NCI-H526 (cell line): ENCODE results near the gene CEP126.

ENCODE experiments used
- DNase-seq, 2 experiments: peaks; one replicate each; lab custom pipeline; 2025; lab: John Stamatoyannopoulos, UW

The CEP126 gene, protein sequence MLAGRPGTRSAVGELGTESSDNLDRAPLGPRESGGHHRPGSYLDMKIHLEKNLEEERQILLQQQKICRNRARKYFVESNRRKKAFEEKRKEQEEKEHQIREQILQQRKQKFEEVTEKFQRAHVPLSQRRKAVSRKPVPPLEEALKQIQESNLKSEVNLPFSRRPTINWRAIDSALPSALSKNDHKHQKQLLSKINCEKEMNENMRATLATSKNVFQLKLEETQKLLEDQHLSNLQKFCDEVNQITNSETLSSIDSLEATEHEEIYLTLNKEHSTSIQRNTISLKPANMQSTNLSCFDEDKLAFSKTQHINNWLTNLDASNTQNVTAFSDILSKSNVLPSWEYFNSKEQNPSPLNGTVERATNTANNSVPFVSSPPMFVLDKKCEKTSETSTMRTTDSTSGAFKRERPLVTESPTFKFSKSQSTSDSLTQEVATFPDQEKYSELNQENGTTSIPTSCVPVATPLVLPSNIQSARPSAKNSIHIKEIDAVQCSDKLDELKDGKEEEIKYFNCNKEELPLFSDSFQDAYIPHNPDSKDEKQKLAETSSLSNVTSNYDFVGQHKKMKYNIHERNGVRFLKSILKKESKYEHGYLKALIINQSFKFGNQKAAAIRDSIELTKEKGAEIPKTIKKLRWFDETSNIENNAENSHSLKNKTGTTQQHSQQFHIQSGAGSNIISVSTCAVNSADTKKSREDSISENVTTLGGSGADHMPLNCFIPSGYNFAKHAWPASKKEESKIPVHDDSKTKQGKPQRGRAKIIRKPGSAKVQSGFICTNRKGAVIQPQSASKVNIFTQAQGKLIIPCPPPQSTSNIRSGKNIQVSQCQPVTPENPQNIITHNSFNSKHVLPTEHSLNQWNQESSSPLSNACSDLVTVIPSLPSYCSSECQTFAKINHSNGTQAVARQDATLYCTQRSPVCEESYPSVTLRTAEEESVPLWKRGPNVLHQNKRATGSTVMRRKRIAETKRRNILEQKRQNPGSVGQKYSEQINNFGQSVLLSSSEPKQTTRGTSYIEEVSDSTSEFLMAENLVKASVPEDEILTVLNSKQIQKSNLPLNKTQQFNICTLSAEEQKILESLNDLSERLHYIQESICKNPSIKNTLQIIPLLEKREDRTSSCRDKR

GRCh38 chr11:101914738-101915426 is at the start of gene CEP126:
Gene CEP126, plus strand, starts transcription at chr11:101915010. Its CDS starts 275 bp downstream, at chr11:101915285.
- DNase-seq = peak; percentile 97 to 99

DNA sequence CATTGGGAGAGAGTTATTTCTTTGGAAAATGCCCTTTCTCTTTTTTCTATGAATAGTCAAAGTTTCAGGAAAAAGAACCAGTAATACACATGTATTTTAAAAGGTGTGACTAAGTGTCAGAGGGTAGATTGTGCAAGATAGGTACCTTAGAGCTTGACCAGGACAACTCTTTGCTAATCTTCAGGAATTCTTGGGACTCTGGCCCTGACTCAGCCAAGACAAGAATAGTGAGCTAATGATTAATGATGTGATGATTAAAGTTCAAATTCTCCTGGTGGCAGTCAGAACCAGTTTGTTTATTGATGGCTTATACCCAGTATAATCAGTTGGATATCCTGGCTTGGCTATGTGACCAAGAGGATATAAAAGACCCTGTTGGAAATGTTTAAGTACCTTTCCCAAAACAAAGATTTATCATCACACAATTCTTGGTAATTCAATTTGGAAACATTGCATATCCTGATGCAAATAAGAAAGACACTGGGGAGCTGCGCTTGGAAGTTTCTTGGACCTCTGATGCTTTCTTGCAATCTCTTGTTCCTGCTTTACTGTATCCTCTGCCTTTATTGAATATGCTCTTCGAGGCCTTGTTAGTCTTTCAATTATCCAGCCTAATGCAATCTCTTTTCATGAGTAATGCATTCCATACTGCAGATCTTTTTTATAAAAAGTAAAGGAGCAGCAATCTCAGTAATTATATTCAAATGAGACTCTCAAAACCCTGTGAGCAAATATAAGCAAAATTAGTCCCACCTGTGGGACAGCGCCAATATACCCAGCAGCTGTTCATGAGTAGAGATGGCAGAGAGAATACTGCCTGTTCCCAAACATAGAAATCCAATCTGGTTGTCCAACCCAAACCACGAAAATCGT is 48.0 kb upstream of the CEP126 start:
- no peak for DNase-seq

DNA sequence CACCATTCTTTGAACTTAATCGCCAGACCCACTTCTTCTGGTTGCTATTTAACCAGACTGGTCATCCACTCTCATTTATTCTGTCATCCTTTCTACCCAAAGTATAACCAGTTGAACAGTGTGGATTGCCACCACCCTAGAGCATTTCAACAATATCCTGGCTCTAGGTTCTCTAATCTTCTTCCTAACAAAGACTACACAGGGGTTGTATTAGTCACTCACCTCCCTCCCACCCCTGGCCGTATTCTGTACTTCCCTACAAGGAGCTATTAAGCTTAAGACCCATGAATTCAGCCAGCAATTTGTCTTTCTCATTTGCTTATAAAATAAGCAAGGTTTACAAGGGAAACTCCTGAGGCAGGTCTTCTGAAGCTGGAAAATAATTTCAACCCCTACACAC is 46.9 kb upstream of the CEP126 start:
- DNase-seq = peak in 1 of 2 experiments; percentile 32

DNA sequence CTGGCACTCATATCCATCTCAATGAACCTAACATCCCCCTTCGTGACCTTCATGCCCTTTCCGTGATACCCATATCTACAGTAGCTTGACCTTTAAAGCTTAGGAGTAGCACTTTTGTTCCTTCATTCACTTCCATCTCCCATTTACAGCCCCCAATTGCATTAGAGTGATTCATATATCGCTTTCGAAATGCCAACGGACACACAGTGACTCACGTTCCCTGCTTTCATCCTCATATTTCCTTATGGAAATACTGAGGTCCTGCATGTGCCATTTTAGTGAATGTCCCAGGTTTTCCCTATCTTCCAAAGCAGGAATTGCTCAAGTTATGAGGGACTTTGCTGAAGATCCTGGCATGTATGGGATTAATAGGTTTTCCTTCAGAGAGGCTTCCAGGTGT is 44.3 kb upstream of the CEP126 start:
- DNase-seq = no peak

GRCh38 chr11:101872171-101872882 is 42.5 kb upstream of the CEP126 start:
- DNase-seq = no peak

DNA sequence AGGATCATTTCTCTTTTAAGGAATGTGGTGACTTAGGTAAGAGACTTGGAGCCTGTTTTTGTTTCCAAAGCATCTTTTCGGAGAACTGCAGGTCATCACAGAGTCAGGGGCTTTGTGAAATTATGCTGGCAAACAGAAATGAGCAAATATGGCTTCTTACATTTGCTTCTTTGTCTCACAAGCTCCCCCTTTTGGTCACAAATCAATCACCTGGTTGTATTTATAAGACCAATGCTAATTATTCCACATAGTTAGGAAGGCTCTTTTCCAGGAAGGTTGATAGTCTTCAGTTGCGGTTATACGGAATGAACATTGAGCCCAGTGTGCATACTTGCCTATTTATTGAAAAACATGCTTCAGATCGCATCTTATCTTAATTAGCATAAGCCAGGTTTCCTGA is 34.6 kb upstream of the CEP126 start:
- DNase-seq = peak; percentile 72 to 82

GRCh38 chr11:101881586-101881985 is 33.2 kb upstream of the CEP126 start:
- DNase-seq = no peak

DNA sequence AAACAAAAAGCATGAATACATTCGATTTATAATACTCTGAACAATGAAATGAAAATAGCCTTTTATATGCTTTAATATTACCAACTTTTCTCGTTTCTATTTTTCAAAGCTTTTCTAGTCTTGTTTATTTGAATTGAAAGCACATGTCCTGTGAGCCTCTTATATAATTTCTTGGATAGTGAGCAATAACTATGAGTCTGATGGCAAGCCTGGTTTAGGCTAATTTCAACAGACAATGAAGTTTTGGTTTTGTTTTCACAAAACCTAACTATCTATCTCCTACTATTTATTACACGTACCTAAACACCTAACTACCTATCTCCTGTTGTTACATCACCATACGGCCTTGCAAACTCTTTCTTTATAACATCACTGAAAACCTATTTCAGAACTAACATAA is 29.2 kb upstream of the CEP126 start:
- DNase-seq = no peak

DNA sequence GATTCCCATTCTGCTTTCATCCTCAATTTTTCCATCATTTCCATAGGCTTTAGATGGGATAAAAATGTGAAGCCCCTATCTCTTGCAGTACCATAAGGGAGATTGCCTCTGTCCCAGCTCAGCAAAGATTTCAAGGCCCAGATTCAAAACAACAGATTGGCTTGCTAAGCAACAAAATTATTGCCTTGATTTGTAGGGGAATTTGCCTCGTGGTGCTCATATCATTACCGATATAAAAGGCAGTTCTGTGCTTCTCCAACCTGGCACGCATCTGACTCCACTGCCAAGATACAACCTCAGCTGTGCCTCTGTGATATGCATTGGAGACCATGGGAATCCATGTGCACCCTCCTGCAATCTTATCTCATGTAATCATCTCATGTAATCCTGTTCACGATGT is 25.0 kb upstream of the CEP126 start:
- no peak for DNase-seq

- DNase-seq = no peak
Observed at GRCh38 chr11:101894505-101894904, 20.3 kb upstream of the CEP126 start.

DNA sequence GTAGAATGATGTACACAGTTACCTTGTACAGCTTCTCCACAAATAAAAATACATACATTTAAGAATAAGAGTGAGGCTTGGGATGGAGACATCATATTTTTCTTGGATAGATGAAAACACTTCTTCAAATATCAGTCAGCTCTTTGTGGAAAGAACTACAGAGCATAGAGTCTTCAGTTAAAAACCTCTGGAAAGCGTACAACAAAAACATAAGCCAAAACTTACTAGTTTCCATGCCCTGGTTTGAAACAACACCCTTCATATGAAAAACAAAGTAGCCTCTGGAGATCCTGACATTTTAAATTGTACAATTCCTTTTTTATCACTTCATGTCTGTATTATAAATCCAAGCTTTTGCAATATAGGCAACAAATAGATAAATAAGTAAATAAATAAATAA is 7.0 kb upstream of the CEP126 start:
- DNase-seq = no peak

DNA sequence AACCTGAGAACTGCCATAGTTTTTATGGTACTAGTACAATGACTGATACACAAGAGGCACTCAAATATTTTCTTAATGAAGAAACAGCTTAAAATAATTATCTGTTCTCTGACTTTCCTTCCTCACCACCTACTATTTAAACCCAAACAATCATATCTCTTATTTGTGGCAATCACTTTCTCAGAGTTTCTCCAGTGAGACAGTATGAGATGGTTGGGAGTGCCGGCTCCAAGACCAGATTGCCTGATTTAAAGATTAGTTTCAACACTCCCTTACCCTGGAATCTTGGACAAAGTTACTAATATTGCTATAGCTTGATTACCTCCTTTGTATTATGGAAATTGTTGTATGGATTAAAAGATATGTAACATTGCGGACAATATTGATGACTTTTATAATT is 5.7 kb upstream of the CEP126 start:
- DNase-seq = no peak

- DNase-seq = no peak
Observed at GRCh38 chr11:101912823-101913284, 2.0 kb upstream of the CEP126 start.

DNA sequence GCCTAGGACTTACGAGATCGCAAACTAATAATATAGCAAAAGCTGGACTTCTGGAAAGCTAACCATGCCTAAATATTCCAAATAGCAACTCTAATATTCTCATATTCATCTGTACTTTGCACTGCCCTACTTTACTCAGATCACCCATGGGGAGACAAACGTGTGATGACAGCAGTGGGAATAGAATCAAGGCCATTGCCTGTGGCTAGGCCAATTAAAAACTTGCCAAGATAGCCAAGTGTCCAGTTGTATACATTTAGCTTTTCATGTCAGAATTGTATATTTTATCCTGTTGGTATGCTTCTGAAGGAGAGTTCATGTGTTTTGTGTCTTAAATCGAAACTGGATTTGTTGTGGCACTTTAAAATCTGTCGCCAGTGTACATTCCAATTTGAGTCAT is 1.2 kb upstream of the CEP126 start:
- no peak for DNase-seq

- DNase-seq = peak in 1 of 2 experiments; percentile 49
Observed at GRCh38 chr11:101914341-101914737, 471 bp upstream of the CEP126 start.

- DNase-seq = peak; percentile 55
Observed at GRCh38 chr11:101915791-101916291, 1.0 kb downstream of the CEP126 start.

DNA sequence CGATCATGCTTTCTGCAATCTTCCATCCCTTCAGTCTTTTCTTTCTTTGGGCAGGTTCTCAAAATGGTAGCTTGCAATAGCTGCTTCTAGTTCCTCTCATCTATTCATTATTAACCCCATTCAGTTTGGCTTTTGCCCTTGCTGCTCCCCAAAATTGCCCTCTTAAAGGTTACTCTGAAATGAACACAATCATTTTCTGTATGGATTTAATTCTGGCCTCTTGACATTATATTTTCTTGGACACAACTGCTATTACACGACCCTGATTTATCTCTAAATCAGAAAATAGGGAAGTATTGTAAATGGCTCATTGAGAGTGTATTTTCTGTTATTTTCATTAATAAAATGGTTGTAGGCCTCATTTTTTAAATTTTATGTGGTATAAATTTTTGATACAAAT is 1.6 kb downstream of the CEP126 start, which contains the start of gene ANGPTL5:
Gene ANGPTL5 (minus strand): TSS at position 101 of the 400 bp plus-strand sequence. CDS start 8,613 bp downstream, outside the sequence.
- no peak for DNase-seq

- peak; percentile 18 to 48 for DNase-seq
Observed at GRCh38 chr11:101917226-101917625, 2.4 kb downstream of the CEP126 start.

GRCh38 chr11:101920992-101921391 is 6.2 kb downstream of the CEP126 start:
- no peak for DNase-seq

DNA sequence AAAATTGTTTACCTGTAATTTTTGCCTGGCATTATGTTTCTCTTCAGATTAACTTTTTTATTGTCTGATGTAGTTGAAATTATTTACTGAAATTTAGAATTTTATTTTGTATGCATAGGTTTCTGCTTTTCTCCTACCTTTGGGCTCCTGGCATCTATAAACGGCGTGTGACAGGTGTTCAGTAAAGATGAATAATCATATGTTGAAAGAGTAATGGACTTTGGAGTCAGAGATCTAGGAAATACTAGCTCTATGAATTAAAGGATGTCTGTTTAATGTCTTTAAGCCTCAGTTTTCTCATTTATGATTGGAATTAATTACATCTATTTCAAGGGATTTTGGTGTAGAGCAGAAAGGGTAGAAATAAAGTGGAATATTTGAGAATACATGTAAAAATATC is 8.7 kb downstream of the CEP126 start:
- DNase-seq = peak; percentile 29 to 72
